Gastrocnemius medialis (tissue), 4 donors: ENCODE results near the gene MBTPS1.

Source experiments
- CTCF ChIP-seq, 5 experiments: fragments of 450-650 bp in 3 of 5; fragments of 200-600 bp in 2 of 5; sonication (generic) in 2 of 5; IDR thresholded peaks in 4 of 5; conservative IDR thresholded peaks in 1 of 5; 1 replicate in 4 of 5; 2 replicates in 1 of 5; pipeline ENCODE4 v1.5.1; 2016 to 2019; ENCODE audit warnings: antibody characterized with exemption in 5 of 5, mild to moderate bottlenecking in 3 of 5, moderate library complexity in 3 of 5
- POLR2A ChIP-seq, 2 donors: fragments of 450-650 bp; IDR thresholded peaks; one replicate each; pipeline ENCODE4 v1.6.1; 2017; ENCODE audit warnings: antibody characterized with exemption in 2 of 2, mild to moderate bottlenecking in 2 of 2, moderate library complexity in 2 of 2

GRCh38 chr16:84068783-84069462 lies 47.8 kb downstream of the MBTPS1 start:
- TF ChIP-seq POLR2A (IDR thresholded peaks at IDR 0.05) (no peak), CTCF (IDR thresholded peaks at IDR 0.05 in 4 of 5, conservative IDR thresholded peaks at IDR 0.05 in 1 of 5) (no peak)
